ENCODE measurements around the gene PCGF2.
"Not testable (repeated sequence)": the region's sequence is repeated elsewhere in the genome, so short reads cannot be mapped to it uniquely, and the experiment has no call there.

Gene PCGF2

DNA sequence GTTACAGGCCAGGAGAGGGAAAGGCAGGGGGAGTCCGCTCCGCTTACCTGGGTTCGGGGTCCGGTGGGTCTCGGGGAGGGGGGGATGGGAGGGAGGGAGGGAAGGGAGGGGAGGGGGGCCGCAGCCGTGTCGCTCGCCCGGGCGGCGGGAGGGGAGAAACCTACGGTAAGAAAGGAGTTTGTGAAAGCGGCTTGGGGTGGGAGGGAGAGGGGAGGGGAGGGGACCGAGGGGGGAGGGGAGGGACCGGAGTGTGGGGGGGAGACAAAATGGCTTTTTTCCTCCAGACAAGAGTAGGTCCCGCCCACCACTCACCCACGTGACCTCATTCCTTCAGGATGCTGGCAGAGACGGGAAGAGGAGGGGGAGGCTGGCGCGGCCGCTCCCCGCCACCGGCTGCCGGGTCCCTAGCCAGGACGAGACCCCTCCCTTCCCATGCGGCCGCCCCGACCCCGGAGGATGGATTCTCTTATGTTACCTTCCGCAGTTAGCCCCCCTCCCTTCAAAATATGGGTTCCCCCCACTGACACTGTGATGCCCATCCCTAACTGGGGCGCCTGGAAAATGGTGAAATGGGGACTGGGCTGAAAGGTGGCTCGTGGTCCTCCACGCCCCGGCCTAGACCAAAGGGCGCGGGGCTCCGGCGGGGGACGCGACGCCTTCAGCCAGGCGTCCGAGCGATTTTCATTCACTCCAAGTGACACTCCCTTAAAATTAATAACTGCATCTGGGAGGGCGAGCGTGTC lies at the start of gene PCGF2:
TSS of gene PCGF2 (minus strand) at position 188 of the 743 bp plus-strand sequence. CDS start 7,934 bp downstream, outside the sequence.
- DNase-seq (ENCODE audit: low spot score), result peak; percentile 97

DNA sequence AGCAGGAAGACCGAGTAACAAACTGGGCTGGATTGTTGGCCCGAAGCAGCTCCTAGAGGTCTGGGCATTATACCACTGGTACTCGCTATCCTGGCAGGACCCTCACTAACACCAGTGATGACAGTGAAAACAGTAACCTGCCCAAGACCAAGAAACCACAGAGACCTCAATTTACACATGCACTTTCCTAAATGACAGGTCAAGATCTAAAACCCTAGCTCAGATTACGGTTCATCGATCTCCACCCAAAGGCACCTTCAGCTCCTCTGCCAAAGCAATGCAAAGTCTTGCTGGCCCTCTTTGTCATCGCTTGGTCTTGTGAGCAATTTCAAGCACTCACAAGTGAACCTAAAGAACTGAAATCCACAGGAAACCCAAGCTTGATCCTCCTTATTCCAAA lies 49.7 kb upstream of the PCGF2 start:
- DNase-seq (ENCODE audit: low spot score), result no peak

DNA sequence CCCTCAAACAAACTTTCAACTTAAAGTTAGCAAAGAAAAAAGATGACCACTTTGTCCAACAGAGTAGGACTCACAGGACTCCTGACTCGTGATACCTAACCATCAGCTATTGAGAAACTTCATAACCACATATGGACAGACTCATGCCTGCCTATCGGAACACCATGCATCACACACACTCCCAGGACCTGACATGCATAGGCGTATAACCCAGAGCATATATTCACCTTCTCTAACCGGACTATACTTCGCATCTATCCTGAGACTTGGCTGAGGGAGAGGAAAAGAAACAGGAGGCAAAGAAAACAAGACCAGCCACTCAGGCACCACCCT lies 49.0 kb upstream of the PCGF2 start:
- no peak for DNase-seq (ENCODE audit: low spot score)

DNA sequence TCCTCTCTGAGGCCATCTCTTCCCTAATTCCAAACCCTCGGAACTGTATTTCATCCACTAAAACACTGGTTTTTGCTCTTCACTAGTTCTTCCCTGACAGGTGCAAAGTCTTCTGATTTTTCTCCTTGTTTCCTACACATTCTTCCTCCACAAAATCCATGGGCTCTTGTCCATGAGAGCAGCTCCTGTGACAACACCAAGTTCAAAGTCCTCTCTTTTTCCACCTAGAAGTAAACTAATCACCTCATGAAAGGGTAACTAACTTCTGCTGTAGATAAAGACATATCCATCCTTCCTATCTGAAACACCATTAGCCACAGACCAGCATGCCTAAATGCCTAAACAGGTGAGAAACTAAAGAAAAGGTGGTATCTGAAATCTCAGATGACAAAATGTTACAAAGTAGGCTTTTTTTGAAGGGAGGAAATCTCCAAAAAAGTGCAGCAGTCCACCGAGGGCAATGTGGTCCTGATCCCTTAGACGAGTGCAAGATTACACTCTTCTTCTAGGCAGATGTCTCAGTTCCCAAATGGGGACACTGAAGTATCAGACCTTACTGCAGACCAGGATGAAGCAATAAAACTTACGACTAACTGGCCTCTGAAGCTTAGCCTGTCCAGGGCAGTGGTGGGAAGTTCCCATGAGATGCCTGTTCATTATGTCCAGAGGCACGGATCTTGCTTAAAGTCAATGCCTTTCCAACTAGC lies 48.5 kb upstream of the PCGF2 start:
- DNase-seq (ENCODE audit: low spot score), result no peak

DNA sequence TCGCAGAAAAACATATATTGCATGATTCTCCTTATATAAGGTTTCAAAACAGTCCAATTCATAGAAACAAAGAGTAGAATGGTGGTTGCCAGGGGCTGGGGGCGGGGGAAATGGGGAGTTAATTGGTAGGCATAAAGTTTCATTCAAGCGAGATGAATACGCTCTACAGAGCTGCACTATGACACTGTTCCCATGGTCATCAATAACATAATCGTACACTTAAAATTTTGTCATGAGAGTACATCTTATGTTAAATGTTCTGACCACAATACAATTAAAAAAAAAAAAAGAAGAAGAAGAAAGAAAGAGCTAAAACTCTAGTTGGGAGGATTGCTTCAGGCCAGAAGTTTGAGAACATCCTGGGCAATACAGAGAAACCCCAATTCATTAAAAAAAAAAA lies 46.1 kb upstream of the PCGF2 start:
- DNase-seq (ENCODE audit: low spot score), result no peak

GRCh38 chr17:38791162-38791561 lies 43.0 kb upstream of the PCGF2 start:
- DNase-seq (ENCODE audit: low spot score), result no peak

- DNase-seq (ENCODE audit: low spot score), result not testable (repeated sequence)
Observed at GRCh38 chr17:38790148-38790707, 42.1 kb upstream of the PCGF2 start.

DNA sequence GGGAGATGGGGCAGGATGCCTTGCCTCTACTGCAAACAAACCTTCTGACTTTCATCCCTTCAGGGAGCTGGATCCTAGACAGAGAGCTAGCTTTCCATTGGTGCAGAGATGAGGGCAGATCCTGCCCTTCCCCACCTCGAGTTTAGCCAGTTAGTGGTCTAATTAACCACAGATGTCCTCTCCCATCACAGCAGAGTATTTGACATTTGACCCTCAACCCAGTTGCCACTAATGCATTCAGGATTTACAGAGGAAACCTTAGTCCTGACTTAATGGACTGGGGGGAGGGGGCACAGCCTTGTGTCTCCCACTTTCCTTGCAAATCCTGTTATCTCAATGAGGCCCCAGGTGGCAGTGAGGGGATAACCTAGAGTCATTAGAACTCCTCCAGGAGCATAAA lies 41.0 kb upstream of the PCGF2 start:
- DNase-seq (ENCODE audit: low spot score), result peak; percentile 72

DNA sequence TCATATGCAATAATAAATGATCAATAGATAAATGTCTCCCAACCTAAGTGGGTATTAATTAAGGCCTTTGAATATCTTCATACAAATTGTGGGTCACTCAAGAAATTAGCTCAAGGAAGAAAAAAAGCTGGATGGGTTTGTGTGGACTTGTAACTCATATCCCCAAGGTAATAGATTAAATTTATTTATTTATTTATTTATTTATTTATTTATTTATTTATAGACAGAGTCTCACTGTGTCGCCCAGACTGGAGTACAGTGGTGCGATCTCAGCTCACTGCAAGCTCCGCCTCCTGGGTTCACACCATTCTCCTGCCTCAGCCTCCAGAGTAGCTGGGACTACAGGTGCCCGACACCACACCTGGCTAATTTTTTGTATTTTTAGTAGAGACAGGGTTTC lies 39.9 kb upstream of the PCGF2 start:
- DNase-seq (ENCODE audit: low spot score), result not testable (repeated sequence)

- no peak for DNase-seq (ENCODE audit: low spot score)
Observed at GRCh38 chr17:38786372-38786771, 38.2 kb upstream of the PCGF2 start.

DNA sequence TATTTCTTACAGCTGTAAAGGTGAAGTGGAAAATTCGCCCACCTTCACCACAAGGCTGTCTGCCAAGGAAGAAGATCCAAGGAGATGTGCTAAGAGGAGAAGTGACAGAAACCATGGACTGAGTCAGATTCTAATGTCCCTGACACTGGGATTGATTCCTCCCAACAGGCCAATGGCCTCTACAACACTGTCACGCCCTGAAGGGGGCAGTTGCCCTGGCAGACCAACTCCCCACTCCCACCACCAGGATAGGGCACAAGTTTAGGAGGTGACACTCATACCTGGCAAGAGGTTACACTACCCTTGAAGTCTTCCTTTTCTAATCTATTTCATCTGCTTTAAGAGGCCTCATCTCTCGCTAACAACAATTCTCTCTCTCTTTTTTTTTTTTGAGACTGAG lies 35.1 kb upstream of the PCGF2 start:
- no peak for DNase-seq (ENCODE audit: low spot score)

- DNase-seq (ENCODE audit: low spot score), result no peak
Observed at GRCh38 chr17:38779965-38780752, 32.0 kb upstream of the PCGF2 start.

- DNase-seq (ENCODE audit: low spot score), result no peak
Observed at GRCh38 chr17:38777641-38778250, 29.6 kb upstream of the PCGF2 start.

DNA sequence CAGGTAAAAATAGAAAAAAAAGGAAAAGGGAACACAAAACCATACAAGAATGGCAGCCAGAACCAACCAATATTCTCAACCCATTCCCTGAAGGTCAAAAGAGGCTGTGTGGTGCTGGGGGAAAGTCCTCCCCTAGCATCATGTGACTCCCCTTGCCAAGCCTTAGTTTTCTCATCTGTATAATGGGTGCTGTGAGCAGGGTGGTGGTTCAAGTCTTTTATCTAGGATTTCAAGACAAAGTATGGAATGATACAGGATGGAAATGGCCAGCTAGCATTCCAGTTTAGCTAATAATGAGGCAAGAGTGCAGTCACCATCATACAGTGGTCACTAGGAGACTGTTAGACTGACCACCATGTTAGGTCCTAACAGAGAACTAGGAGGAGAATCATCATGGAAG lies 25.1 kb upstream of the PCGF2 start:
- DNase-seq (ENCODE audit: low spot score), result no peak

- no peak for DNase-seq (ENCODE audit: low spot score)
Observed at GRCh38 chr17:38768417-38768816, 20.3 kb upstream of the PCGF2 start.

DNA sequence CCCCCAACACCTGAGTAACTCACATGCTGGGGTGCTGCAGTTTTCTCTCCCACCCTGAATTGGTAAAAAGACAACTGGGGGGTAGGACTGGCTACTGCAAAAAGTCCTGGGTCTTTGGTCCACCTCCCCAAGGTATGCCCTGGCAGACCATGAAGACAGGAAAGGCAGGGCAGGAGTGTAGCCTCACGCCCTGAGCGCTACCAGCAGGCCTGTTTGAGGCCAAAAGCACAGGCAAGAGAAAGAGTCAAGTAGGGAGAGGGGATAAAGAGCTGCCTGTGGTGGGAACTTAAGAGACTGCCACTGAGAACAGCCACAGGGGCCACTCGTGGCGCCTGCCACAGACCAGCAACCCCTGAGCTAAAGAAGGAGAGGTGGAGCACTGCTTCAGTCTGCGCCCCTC lies 18.2 kb upstream of the PCGF2 start:
- DNase-seq (ENCODE audit: low spot score), result no peak

GRCh38 chr17:38762231-38762630 lies 14.1 kb upstream of the PCGF2 start:
- DNase-seq (ENCODE audit: low spot score), result no peak

DNA sequence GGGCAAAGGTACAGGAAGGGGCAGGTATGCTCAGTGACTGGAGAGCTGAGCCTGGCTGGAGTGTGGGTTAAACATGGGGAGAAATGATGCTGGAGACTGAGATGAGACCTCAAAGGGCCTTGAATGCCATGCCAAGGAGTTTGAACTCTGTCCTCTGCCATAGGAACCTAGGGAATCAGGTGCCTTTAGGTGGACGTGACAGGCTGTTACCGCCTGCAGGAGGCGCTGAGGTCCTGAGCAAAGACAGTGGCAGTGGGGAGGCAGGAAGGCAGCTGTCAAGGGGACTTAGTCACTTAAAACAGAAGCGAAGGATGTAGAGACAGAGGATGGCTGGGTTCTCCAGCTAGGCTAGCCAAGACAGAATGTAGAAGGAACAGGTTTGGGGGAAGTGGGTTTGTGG lies 13.5 kb upstream of the PCGF2 start:
- peak; percentile 74 for DNase-seq (ENCODE audit: low spot score)

- DNase-seq (ENCODE audit: low spot score), result no peak
Observed at GRCh38 chr17:38753071-38753506, 5.0 kb upstream of the PCGF2 start.

- DNase-seq (ENCODE audit: low spot score), result peak; percentile 98
Observed at GRCh38 chr17:38752308-38753070, 4.4 kb upstream of the PCGF2 start, which contains the start of gene PSMB3. PSMB3 (plus strand) TSS chr17:38752741; CDS start chr17:38752827, 86 bp downstream.

GRCh38 chr17:38751808-38752307 lies 3.7 kb upstream of the PCGF2 start:
- peak; percentile 98 for DNase-seq (ENCODE audit: low spot score)
